Superior temporal gyrus (tissue), 1 donor: ENCODE measurements around the gene POLN.

Source experiments
- DNase-seq: peaks from one replicate; pipeline ENCODE4 v3.0.0-alpha.2; 2016; ENCODE audit errors: extremely low spot score

Gene POLN

GRCh38 chr4:2059726-2060602 lies 182.0 kb downstream of the POLN start:
- DNase-seq, result no peak

GRCh38 chr4:2059046-2059725 lies 182.7 kb downstream of the POLN start, which contains the start of gene NAT8L:
Gene NAT8L (plus strand): TSS chr4:2059327. CDS start chr4:2059512, 185 bp downstream.
- peak; percentile 69 for DNase-seq

- DNase-seq, result no peak
These were observed 183.5 kb downstream of the POLN start for GRCh38 chr4:2058264-2059045.

- DNase-seq, result no peak
These were observed 184.4 kb downstream of the POLN start for GRCh38 chr4:2057382-2058065.

GRCh38 chr4:2054217-2054616 lies 187.7 kb downstream of the POLN start:
- DNase-seq, result no peak

- DNase-seq, result no peak
These were observed 190.8 kb downstream of the POLN start for GRCh38 chr4:2051086-2051485.

GRCh38 chr4:2049811-2050210 lies 192.1 kb downstream of the POLN start:
- no peak for DNase-seq

- no peak for DNase-seq
These were observed 192.5 kb downstream of the POLN start for GRCh38 chr4:2049381-2049780.

GRCh38 chr4:2048831-2049230 lies 193.1 kb downstream of the POLN start:
- no peak for DNase-seq

GRCh38 chr4:2047781-2048581 lies 193.9 kb downstream of the POLN start:
- DNase-seq, result no peak

GRCh38 chr4:2047031-2047660 lies 194.8 kb downstream of the POLN start:
- DNase-seq, result no peak

- DNase-seq, result no peak
These were observed 195.6 kb downstream of the POLN start for GRCh38 chr4:2046031-2046961.

GRCh38 chr4:2045518-2045951 lies 196.4 kb downstream of the POLN start:
- no peak for DNase-seq

GRCh38 chr4:2044542-2045517 lies 197.1 kb downstream of the POLN start:
- no peak for DNase-seq

GRCh38 chr4:2044119-2044485 lies 197.8 kb downstream of the POLN start:
- DNase-seq, result no peak

GRCh38 chr4:2043396-2044118 lies 198.4 kb downstream of the POLN start:
- DNase-seq, result no peak

- DNase-seq, result no peak
These were observed 198.9 kb downstream of the POLN start for GRCh38 chr4:2042947-2043395.
